GM21526 (cell line): Measurements from ENCODE around the gene SELENOM.
"Not testable (repeated sequence)": the region's sequence is repeated elsewhere in the genome, so short reads cannot be mapped to it uniquely, and the experiment has no call there.

Experiments used
- ATAC-seq: cut with Tn5 transposase; IDR thresholded peaks from one replicate; pipeline ENCODE4 v1.9.1; 2021; ENCODE audit warnings: moderate library complexity; ENCODE audit not compliant: unreplicated experiment, low FRiP score

SELENOM gene

DNA sequence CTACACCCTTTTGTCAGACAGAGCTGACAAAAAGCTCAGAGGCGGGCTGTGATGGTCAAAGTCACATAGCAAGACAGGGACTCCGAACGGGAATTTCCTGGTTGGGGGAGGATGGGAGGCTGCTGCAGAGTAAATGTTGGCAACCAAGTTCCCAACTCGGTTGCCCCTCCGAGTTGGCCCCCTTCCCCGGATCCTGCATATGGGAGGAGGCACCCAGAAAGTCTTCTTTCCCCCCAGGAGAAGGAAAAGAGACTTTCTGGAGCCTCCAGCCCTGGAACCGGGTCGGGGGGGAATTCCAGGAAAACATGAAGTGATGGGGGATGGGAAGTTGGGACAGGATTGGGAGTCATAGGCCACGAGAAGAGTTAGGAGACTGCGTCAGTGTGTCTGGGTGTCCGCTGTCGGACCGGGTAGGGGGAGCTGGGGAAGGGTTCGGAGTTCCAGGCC, 614 bp downstream of the SELENOM start:
- ATAC-seq, result no peak

DNA sequence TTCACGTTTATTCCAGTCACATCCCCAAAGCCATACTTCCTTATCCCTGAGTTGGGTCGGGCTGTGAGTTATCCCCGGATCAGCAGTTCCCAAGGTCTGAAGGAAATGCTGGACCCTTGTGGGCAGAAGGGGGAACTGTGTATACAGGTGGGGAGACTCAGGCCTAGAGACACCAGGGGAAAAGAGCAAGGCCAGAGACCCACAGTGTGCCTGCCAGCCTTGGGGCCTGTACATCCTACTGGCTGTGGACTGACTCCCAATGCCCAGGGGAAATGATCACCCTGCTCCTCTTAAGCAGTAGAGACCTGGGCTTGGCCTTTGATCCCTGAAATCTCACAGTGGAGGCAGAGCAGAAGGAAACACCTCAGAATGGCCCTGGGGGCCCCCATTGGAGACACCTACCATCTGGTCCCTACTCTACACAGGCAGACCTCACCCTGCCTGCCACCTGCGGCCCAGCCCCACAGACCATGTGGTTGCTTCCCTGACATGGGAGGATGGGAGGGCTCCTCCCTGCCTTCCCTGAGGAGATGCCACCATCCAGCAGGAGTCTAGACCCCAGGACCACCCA, 1.3 kb downstream of the SELENOM start:
- ATAC-seq, result no peak

DNA sequence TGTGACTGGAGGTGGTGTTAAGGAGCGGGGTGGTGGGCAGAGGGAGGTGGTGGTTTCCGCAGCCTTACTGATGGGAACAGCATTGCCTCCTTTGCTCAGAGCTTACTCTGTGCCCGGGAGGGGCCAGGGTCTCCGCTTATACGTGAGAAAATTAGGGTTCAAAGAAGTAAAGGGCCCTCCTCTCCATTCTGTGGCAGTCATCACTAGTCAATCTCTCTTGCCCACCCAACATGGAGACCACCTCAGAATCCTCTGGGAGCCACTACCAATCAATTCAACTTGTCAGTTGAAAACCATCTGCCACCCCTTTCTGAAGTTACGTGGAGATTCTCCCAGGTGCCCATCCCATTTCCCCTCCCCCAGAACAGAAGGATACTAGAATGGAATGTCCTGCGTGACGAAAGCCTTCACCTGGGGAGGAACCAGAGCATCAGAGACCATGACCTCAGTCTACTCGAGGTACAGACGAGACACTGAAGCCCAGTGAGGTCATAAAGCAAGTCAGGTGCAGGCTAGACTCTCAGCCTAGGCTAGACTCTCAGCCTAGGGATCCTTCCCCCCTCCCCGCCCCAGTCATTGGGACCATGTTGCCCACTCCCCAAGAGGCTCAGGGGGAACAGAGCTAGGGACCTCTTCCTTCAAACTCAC, 2.0 kb downstream of the SELENOM start:
- no peak for ATAC-seq

GRCh38 chr22:31104869-31105268, 2.5 kb downstream of the SELENOM start:
- ATAC-seq, result no peak

DNA sequence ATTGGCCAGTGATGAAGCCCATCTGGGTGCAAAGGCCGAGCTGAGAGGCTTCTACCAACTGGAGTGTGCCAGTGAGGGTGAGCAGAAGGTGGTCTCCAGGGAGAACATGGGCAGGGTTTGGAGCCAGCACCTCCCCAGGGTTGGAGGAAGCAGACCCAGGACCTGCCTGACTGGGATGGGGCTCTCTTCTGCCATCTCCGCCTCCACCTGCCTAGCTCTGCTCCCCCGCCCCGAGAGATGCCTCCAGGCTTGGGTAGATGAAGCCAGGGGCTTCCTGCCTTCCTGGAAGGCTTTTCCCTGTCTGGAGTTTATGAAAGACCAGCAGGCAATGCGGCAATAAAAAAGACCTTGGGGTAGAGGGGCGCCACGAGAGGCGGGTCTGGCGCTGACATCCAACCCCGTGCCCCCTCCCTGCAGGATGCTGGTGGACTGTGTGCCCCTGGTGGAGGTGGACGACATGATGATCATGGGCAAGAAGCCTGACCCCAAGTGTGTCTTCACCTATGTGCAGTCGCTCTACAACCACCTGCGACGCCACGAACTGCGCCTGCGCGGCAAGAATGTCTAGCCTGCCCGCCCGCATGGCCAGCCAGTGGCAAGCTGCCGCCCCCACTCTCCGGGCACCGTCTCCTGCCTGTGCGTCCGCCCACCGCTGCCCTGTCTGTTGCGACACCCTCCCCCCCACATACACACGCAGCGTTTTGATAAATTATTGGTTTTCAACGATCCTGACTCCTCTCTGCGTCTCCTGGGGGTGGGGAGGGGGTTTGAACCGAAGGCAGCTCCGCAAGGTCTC, 3.3 kb downstream of the SELENOM start:
- no peak for ATAC-seq

DNA sequence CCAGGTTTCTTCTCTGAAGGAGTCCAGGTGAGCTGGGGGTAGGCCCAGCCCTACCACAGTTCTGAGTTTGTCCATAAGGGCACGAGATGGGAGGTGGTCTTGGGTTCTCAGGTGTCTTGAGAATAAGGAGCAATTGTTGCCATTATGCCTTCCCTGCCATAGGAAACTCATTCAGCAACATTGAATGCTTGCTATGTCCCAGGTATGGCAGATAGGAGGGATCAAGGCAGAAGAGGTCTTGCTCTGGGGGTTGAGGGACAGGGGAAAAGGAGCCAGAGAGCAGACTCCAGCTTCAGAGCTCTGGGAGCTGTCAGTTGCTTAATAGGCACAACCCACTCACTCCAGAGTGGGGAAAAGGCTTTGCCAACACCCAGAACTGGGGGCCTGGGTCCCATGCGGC, 4.3 kb downstream of the SELENOM start:
- ATAC-seq, result no peak

GRCh38 chr22:31102441-31103081, 4.8 kb downstream of the SELENOM start:
- ATAC-seq, result no peak

DNA sequence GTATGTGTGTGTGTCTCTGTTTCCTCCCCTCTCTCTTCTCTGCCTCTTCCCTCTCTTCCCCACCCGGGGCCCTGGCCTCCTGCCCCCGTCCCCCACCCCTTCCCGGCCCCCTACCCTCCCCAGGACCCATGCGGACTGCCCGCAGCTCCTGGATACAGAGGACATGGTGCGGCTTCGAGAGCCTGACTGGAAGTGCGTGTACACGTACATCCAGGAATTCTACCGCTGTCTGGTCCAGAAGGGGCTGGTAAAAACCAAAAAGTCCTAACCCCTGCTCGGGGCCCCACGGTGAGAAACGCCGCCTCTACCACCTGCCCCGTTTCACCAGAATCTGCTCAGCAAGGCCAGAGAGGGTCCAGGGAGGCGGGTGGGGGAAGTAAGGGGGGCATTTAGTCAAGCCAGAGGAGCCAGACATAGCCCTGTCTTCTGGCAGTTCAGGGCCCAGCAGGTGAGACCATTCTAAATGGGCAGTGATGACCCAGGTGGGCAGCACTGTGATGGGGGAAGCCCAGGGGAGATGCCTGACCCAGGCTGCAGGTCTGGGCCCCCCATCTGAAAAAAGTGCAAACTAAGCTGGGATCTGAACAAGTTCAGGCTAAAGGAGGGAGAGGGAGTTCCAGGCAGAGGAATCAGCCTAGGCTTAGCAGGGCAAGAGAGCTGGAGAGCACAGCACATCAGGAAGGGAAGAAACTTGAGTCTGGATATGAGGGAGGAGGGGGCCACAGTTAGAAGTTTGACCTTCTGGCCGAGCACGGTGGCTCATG, 6.4 kb downstream of the SELENOM start:
- ATAC-seq, result no peak

DNA sequence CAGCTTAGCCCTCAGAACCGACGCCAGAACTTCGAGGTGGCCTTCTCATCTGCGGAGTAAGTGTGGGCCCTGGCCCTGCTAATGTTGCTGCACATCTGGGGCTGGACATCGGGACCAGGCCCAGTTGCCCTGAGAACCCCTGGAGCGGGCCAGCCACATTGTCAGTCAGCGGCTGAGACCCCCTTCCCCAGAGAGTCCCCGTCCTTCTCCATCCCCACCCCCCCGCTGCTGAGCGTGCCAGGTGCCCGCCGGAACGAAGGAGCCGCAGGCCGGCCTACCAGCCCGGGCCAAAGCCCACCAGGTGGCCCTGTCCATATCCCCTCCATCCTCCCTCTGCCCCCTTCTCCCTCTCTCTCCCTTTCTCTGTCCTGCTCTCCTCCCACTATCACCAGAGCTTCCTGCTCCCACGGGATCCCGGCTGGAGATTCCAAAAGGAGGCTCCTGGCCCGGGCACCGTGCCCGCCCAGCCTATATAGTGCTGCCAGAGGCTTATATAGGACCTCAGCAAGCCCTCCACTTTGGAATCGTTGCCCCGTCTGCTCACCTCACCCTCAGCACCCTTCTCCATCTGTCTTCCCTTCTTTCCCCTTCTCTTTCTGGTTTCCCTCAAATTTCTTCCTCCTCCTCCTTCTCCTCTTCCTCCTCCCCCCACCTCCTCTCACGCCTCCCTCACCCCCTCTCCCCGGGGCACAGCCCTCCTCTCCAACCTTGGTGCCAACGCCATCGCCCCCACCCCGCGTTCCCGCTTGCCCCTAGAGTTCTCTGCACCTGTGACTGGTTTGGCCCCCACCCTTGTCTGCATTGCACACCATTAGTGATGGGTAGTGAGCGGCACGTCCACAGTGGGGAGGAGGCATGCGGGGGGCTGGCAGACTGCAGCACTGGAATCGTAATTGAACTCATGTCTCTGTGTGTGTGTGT, 7.3 kb downstream of the SELENOM start:
- ATAC-seq, result no peak

DNA sequence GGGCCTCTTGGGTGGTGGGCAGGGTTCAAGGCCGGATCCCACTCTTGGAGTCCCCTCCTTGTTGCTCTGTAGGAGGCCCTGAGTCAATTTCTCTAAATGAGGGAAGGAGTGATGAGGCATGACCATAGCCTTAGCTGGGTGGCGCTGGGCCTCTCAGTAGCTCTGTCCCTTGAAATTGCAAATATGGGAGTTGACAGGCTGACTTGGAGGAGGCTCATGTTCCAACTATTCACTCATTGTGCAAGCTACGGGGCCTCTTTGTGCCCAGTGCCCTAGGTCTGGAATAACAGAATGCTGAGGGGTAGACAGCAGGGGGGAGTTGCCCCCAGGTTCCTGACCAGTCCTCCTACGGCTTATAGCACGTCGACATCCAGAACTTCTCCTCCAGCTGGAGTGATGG, 8.0 kb downstream of the SELENOM start:
- ATAC-seq, result no peak

GRCh38 chr22:31098632-31099110, 8.7 kb downstream of the SELENOM start:
- ATAC-seq, result no peak

- ATAC-seq, result no peak
Observed at GRCh38 chr22:31097941-31098631, 9.3 kb downstream of the SELENOM start.

DNA sequence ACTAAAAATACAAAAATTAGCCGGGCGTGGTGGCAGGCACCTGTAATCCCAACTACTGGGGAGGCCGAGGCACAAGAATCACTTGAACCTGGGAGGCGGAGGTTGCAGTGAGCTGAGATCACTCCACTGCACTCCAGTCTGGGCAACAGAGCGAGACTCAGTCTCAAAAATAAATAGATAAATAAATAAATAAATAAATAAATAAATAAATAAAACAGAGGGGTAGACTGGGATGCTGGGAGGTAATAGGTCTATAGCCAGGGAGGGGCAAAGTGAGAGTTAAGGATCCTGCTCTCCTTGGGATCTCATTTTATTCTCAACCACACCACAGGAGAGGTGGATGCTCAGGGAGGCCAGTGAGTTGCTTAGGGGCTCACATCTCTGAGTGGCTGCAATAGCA, 9.8 kb downstream of the SELENOM start:
- ATAC-seq, result not testable (repeated sequence)

DNA sequence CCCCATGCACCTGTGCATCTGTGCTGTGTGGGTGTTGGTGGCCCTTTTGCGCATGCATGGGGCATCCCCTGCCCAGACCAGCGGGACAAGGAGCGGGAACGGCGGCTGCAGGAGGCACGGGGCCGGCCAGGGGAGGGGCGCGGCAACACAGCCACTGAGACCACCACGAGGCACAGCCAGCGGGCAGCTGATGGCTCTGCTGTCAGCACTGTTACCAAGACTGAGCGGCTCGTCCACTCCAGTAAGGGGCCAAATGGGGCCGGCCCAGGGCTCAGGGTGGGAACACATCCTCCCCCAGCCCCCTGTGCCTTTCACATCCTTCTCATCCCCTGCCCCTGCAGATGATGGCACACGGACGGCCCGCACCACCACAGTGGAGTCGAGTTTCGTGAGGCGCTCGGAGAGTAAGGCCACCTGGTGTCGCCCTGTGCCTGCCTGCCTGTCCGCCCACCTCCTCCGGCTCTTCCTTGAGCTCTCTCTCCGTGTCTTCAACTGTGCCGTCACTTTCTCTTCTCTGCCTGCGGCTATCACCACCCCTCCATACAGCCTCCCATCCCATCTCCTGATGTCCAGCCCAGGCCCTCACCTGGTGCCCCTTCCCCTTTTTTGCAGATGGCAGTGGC, 10.6 kb downstream of the SELENOM start:
- no peak for ATAC-seq

DNA sequence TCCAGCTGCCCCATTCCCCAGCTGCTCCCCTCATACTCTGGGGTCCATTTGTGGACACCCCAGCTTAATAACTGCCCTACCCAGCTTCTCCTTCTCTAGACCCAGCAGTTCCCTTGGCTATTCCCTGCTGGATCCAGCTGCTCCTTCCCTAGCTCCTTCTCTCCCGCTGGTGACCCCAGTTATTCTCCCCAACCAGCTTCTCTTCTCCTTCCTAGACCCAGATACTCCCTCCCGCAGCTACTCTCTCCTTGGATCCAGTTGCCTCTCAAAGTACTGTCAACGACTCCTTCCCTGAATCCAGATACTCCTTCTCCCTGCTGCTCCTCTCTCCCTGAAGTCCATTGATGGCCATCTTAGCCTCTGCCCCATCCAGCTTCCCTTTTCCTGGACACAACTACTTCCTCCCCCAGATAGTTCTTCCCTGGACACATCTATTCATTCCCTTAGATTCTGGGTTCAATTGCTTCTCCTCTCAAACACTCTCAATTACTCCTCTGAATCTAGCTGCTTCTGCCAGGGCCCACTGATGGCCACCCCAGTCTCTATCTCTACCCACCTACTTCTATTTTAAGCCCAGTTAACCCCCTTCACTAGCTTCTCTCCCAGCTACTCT, 11.6 kb downstream of the SELENOM start:
- no peak for ATAC-seq

DNA sequence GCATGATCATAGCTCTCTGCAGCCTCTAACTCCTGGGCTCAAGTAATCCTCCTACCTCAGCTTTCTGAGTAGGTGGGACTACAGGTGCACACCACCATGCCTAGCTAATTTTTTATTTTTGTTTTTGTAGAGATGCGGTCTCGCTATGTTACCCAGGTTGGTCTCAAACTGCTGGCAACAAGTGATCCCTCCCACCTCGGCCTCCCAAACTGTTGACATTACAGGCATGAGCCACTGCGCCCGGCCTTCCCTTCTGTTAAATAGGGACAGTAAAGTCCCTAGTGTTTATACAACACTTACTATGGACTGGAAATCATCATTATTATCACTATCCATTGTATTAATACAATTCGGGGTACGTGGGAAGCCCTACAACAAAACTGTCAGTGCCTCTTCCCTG, 12.6 kb downstream of the SELENOM start:
- ATAC-seq, result no peak

GRCh38 chr22:31094021-31094551, 13.3 kb downstream of the SELENOM start:
- ATAC-seq, result no peak
